Upper lobe of right lung (tissue), 1 donor: ENCODE measurements around the gene FASN. TPM values are rescaled to one million over a fixed set of nuclear protein-coding genes. Genes with fewer than 3 reads are reported as not detected.

Experiments
- ATAC-seq: fragments of 200-7000 bp; cut with Tn5 transposase; one replicate; pipeline ENCODE4 v1.9.1; 2020; ENCODE audit warnings: mild to moderate bottlenecking, moderate library complexity
- DNase-seq: peaks from one replicate; pipeline ENCODE4 v3.0.0-alpha.2; 2020
- H3K27ac ChIP-seq: fragments of 200-600 bp; one replicate; pipeline ENCODE4 v1.8.0; 2022
- H3K27me3 ChIP-seq: fragments of 200-600 bp; one replicate; pipeline ENCODE4 v1.8.0; 2022; ENCODE audit warnings: mild to moderate bottlenecking
- H3K36me3 ChIP-seq: fragments of 200-600 bp; one replicate; pipeline ENCODE4 v1.8.0; 2022
- H3K4me1 ChIP-seq: fragments of 200-600 bp; one replicate; pipeline ENCODE4 v1.8.0; 2022
- H3K4me3 ChIP-seq: fragments of 200-600 bp; one replicate; pipeline ENCODE4 v1.8.0; 2022; ENCODE audit warnings: mild to moderate bottlenecking
- H3K9me3 ChIP-seq: fragments of 200-600 bp; one replicate; pipeline ENCODE4 v1.8.0; 2022
- intact Hi-C: fragments of 100-400 bp; cut with DNase I; formaldehyde crosslinking; loops from one replicate; pipeline ENCODE4 v1.11.0; 2022
- total RNA-seq: library from RNA; stranded (reverse); fragmentation: NEBNext Ultra II Directional; extraction: Animal tissue kit (Norgen Biotek cat#: 25700); gene quantifications from one replicate; pipeline ENCODE4 v1.2.1, GENCODE V29; 2021
- TF ChIP-seq, protein P1 (sequence below): fragments of 200-600 bp; IDR thresholded peaks from one replicate; pipeline ENCODE4 v1.8.0; 2022; ENCODE audit warnings: antibody characterized with exemption
- donor health status: DM: no; HTN: yes; CAD: no; lungs with severe emphysema.

Gene FASN
- total RNA-seq, 1 donor from 2014 or later = 432 TPM

DNA sequence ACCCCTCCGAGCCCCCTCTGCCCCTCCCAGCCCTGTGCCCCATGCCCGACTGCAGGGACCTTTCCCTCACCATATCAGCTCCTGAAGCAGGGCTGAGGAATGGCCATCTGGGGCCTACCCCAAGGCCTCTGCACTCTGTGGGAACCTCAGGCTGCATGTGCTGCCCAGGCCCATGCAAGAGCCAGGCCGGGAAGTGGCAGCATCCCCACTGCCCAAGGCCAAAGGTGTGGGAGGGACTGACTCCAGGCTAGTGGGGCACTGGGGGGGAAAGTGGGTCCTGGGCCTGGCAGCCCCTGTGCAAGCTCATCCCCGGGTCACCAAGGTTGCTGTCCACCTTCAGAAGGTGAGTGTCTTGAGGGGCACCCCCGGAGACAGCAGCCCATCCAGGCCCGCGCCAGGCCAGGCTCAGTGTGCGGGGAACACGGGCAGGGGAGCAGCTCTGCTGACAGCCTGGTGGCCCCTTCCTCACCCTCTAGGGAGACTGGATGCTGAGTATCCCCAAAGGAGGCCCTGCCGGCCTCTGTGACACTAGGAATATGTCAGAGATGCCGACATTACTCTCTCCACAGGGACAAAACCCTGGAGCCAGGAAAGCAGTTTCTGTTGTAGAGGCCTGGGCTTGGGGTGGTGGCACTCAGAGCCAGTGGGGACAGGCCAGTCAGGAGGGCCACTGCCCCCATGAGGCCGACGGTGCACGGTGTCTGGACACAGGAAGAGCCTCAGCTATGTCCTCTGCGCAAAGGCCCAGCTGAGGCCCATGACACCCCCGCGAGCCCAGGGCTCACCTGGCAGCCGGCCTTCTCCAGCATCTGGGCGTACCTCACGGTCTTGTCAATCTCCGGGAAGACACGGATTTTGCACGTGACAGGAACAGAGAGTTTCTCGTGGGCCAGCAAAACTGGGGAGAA lies 35.7 kb downstream of the FASN start:
- peaks cover 15% of the 10 kb centered on the region for H3K4me1 ChIP-seq
- no peaks in the 10 kb centered on the region for H3K9me3 ChIP-seq
- H3K4me3 ChIP-seq = no peak overlapping the region
- H3K27me3 ChIP-seq = no peaks in the 10 kb centered on the region
- intact Hi-C loops = no loop called here
- peaks cover 45% of the 10 kb centered on the region for H3K36me3 ChIP-seq
- TF ChIP-seq, protein P1, sequence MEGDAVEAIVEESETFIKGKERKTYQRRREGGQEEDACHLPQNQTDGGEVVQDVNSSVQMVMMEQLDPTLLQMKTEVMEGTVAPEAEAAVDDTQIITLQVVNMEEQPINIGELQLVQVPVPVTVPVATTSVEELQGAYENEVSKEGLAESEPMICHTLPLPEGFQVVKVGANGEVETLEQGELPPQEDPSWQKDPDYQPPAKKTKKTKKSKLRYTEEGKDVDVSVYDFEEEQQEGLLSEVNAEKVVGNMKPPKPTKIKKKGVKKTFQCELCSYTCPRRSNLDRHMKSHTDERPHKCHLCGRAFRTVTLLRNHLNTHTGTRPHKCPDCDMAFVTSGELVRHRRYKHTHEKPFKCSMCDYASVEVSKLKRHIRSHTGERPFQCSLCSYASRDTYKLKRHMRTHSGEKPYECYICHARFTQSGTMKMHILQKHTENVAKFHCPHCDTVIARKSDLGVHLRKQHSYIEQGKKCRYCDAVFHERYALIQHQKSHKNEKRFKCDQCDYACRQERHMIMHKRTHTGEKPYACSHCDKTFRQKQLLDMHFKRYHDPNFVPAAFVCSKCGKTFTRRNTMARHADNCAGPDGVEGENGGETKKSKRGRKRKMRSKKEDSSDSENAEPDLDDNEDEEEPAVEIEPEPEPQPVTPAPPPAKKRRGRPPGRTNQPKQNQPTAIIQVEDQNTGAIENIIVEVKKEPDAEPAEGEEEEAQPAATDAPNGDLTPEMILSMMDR = no peak
- no peak overlapping the region for H3K27ac ChIP-seq
- DNase-seq = no peak
- ATAC-seq = no peak

DNA sequence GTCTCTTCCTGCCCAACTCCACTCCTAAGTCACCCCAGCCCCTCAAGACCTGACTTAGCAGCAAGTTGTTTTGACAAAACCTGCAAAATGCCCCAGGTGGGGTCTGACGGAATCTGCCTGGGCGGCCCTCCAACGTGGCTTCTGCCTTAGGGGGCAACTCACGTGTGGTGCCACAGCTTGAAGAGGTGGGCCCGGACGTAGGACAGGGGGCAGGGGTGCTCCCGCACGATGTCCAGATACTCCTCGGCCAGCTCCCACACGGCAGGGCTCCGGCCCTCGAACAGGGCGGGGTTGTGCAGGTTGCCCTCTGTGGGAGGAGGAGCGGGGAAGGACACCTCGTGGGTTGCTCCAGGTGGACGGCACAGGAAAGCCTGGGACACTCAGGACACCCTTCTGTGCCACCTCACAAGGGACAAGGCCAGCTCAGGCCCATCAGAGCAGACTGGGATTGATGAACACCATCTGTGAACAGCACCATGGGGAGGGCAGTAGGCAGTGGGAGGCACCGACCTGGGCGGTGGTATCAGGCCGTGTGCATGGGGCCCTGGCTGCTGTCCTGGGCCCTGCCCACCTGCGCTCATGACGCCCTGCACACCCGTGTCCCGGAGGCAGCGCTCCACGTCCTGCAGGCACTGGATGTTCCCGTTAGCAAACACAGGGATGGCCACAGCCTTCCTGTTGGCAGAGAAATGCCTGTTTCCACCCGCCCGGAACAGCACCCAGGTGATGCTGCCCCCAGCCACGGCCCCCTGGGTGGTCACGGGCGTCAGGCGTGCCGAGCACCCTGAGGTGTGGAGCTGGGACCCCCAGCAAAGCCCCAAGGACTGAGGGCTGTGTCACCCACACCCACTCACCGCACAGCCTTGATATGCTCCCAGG lies 36.8 kb downstream of the FASN start:
- no peak overlapping the region for H3K4me3 ChIP-seq
- TF ChIP-seq, protein P1 = no peak
- no peak overlapping the region for H3K27ac ChIP-seq
- intact Hi-C loops = no loop called here
- no peaks in the 10 kb centered on the region for H3K27me3 ChIP-seq
- H3K4me1 ChIP-seq = peaks cover 13% of the 10 kb centered on the region
- H3K36me3 ChIP-seq = peaks cover 56% of the 10 kb centered on the region
- ATAC-seq (no peak), DNase-seq (no peak)
- H3K9me3 ChIP-seq = no peaks in the 10 kb centered on the region

DNA sequence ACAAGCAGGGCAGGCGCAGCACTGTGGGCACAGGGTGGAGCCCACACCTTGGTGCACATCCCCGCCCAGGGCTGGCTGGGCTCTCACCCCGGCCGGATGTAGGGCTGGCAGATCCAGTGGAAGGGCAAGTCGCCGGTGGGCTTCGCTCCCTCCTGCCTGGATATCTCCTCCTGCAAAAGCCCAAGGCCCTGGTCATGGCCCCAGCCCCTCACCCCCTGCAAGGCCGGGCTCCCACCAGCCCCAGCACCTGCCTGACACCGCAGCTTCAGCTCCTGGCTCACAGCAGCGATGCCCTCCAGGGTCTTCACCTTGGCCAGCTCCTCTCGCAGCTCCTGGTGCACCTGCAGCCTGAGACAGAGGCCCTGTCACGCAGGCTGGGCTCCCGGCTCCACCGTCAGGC lies 37.4 kb downstream of the FASN start:
- intact Hi-C loops = no loop called here
- H3K4me3 ChIP-seq = no peak overlapping the region
- no peak overlapping the region for H3K27ac ChIP-seq
- DNase-seq = no peak
- no peaks in the 10 kb centered on the region for H3K9me3 ChIP-seq
- no peaks in the 10 kb centered on the region for H3K27me3 ChIP-seq
- peaks cover 9% of the 10 kb centered on the region for H3K4me1 ChIP-seq
- peaks cover 62% of the 10 kb centered on the region for H3K36me3 ChIP-seq
- TF ChIP-seq, protein P1 = no peak
- no peak for ATAC-seq

DNA sequence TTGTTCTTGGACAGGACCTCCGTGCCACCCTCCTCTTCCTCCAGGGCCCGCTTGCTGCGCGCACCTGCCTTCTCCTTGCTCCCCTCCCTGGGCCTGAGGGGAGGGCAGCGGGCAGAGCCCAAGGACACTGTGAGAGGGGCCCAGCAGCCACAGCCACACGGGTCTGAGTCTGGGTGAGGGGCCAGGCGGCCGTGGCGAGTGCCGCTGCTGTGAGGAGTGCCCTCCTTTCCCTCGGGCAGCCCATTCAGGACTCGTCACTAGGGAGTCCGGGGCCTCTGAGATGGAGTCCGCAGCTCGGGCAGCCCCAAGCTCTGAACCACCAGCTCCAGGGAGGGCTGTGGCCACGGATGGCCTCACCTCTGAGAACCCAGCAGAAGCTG lies 38.0 kb downstream of the FASN start:
- H3K27ac ChIP-seq = no peak overlapping the region
- H3K4me1 ChIP-seq = peaks cover 8% of the 10 kb centered on the region
- H3K36me3 ChIP-seq = peaks cover 68% of the 10 kb centered on the region
- H3K27me3 ChIP-seq = no peaks in the 10 kb centered on the region
- intact Hi-C loops = no loop called here
- ATAC-seq = no peak
- H3K4me3 ChIP-seq = no peak overlapping the region
- no peak for DNase-seq
- TF ChIP-seq, protein P1 = no peak
- H3K9me3 ChIP-seq = no peaks in the 10 kb centered on the region

DNA sequence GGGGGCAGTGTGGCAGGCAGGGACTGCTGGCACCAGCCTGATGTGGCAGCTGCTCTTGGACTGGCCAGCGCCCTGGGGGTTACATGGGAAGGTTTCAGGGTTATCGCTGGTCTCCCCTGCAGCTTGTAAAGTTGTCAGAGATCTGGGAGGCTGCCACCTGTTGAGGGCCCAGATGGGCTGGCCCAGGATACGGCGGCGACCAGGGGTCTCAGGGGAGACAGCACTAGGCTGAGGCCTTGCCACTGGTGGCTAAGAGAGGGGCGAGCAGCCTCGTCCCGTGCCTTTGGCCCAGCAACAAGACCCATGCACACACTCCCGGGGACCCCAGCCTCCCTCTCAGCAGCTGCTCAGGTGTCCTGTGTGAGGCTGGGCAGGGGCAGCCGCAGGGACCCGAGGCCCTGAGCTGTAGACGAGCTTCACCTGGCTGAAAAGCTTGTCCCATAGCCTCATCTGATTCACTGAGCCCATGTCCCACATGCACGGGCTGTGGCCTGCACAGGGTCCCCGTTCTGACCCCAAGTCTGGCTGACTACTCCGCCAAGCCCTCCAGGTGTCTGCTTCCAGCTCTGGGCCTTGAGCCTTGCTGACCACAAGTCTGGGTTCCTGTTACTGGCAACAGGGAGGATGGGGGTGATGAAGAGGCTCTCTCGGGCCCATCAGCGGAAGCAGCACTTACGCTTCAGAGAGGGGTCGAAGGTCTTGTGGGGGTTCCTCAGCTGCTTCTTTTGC lies 38.6 kb downstream of the FASN start:
- peaks cover 2% of the 10 kb centered on the region for H3K4me1 ChIP-seq
- intact Hi-C loops = no loop called here
- TF ChIP-seq, protein P1 = no peak
- DNase-seq (no peak), ATAC-seq (no peak)
- no peaks in the 10 kb centered on the region for H3K9me3 ChIP-seq
- no peaks in the 10 kb centered on the region for H3K27me3 ChIP-seq
- H3K4me3 ChIP-seq = no peak overlapping the region
- no peak overlapping the region for H3K27ac ChIP-seq
- peaks cover 73% of the 10 kb centered on the region for H3K36me3 ChIP-seq
